ENCODE data around the gene IDH3A. TPM values are rescaled to one million over a fixed set of nuclear protein-coding genes. Genes with fewer than 3 reads are reported as not detected.

IDH3A gene
- total and polyA plus RNA-seq, 7 donors = 74.9 to 106 (median 85.1) TPM

DNA sequence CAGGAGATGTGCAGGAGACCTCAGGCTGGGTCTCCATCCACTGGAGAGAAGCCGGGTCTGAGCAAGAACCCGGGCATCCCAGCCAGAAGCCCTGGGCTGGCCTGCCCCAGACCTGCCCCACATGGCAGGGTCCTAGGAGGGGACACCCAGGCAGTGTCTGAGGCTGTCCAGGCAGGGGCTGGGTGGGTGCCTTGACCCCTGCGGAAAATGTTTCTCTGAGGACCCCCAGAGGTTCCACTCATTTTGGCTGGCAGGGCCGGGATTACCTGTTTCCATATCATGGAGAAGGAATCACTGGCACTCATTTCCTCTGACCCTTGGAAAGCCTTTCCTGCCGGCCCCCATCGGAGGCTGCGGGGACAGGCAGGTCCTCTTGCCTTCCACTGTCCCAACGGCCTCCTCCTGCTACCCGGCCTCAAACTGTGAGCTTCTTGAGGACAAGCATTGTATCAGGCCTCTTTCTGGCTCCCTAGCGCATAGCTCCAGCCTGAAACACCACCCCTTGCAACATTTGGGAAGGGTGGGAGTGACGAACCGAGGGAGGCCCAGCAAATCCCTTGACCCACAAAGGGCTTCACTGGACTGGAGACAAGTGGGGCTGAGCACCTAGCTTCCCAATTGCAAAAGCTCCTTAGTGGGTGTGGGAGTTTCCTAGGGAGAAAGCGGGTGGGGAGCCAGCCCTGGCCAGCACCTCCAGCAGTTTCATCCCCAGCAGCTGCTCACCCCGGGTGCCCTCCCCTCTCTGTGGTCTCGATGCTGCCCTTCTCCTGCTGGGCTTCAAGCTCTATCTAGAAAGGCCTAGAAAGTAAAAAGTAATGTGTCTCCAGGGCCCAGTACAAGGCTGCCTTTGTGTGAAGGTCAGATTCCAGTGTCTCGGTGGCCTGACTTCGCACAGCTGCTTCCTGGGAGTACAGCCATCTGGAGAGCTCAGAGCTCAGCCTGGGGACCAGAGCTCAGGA, 55.5 kb downstream of the IDH3A start:
- Histone ChIP-seq H3K27ac (peak overlapping the region; percentile 7 to 42 (median 26)), H3K27me3 (no peaks in the 10 kb centered on the region), H3K4me3 (no peak overlapping the region), H3K4me1 (peaks cover 0 to 11% (median 7%) of the 10 kb centered on the region in 4 donors), H3K36me3 (no peaks in the 10 kb centered on the region), H3K9me3 (no peaks in the 10 kb centered on the region)
- TF ChIP-seq EP300 (IDR thresholded peaks at IDR 0.05) (no peak), POLR2AphosphoS5 (IDR thresholded peaks at IDR 0.05) (peak in 1 of 4 donors; percentile 7)
- 77 to 85% methylated on average over 17 of the region's 17 CpGs for WGBS, 2 donors
- no peak for DNase-seq
- intact Hi-C loops (cut with DNase I) = no loop called here

GRCh38 chr15:78205337-78205736, 56.2 kb downstream of the IDH3A start:
- 76 to 78% methylated on average over 1 of the region's 1 CpG for WGBS, 2 donors
- Histone ChIP-seq H3K4me3 (no peak overlapping the region), H3K9me3 (no peaks in the 10 kb centered on the region), H3K36me3 (no peaks in the 10 kb centered on the region), H3K27ac (peak overlapping the region; percentile 12 to 42 (median 38)), H3K4me1 (peaks cover 0 to 18% (median 14%) of the 10 kb centered on the region in 4 donors), H3K27me3 (no peaks in the 10 kb centered on the region)
- TF ChIP-seq CTCF (IDR thresholded peaks at IDR 0.05) (no peak), EP300 (IDR thresholded peaks at IDR 0.05) (no peak), POLR2A (IDR thresholded peaks at IDR 0.05) (no peak), POLR2AphosphoS5 (IDR thresholded peaks at IDR 0.05) (no peak)
- intact Hi-C loops (cut with DNase I) = no loop called here
- DNase-seq = no peak

- no peaks in the 10 kb centered on the region for H3K27me3 ChIP-seq
- 94 to 96% methylated on average over 10 of the region's 10 CpGs for WGBS, 2 donors
- intact Hi-C loops (cut with DNase I) = no loop called here
- H3K27ac ChIP-seq = peak overlapping the region in 2 of 4 donors; percentile 12 to 37
- H3K4me3 ChIP-seq = no peak overlapping the region
- TF ChIP-seq EP300 (IDR thresholded peaks at IDR 0.05) (no peak), CTCF (IDR thresholded peaks at IDR 0.05) (no peak), POLR2AphosphoS5 (IDR thresholded peaks at IDR 0.05) (no peak), POLR2A (IDR thresholded peaks at IDR 0.05) (no peak)
- peaks cover 0 to 24% (median 17%) of the 10 kb centered on the region in 4 donors for H3K4me1 ChIP-seq
- no peaks in the 10 kb centered on the region for H3K9me3 ChIP-seq
- DNase-seq = no peak
- no peaks in the 10 kb centered on the region for H3K36me3 ChIP-seq
These were observed 56.7 kb downstream of the IDH3A start for GRCh38 chr15:78205856-78206255.

GRCh38 chr15:78206326-78207109, 57.4 kb downstream of the IDH3A start:
- TF ChIP-seq CTCF (IDR thresholded peaks at IDR 0.05) = no peak
- TF ChIP-seq POLR2AphosphoS5 (IDR thresholded peaks at IDR 0.05) = no peak
- TF ChIP-seq EP300 (IDR thresholded peaks at IDR 0.05) = no peak
- no peak for TF ChIP-seq POLR2A (IDR thresholded peaks at IDR 0.05)
- 81 to 84% methylated on average over 12 of the region's 12 CpGs for whole genome bisulfite sequencing, 2 donors
- H3K4me1 ChIP-seq = peaks cover 0 to 29% (median 20%) of the 10 kb centered on the region in 4 donors

DNA sequence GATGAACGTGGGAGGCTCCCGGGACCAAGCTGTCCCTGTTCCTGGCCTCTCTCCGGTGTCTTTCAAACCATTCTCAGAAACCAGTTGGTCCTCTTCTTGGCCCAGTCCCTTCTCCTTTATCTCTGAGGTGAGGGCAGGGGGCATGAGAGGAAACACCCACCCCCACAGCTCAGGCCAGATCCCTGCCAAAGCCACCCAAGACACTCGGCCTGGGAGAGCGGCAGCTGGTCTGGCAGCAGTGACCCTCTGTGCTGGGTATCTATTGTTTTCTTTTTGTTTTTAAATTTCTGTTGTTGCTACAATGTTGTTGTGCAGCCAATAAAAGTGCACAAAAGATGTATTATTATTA, 57.9 kb downstream of the IDH3A start:
- Histone ChIP-seq H3K4me1 (peaks cover 0 to 35% (median 25%) of the 10 kb centered on the region in 4 donors), H3K9me3 (no peaks in the 10 kb centered on the region), H3K27me3 (no peaks in the 10 kb centered on the region), H3K36me3 (no peaks in the 10 kb centered on the region), H3K4me3 (no peak overlapping the region), H3K27ac (no peak overlapping the region)
- 89 to 93% methylated on average over 5 of the region's 5 CpGs for WGBS, 2 donors
- intact Hi-C loops (cut with DNase I) = no loop called here
- no peak for DNase-seq
- TF ChIP-seq EP300 (IDR thresholded peaks at IDR 0.05) (no peak), POLR2A (IDR thresholded peaks at IDR 0.05) (no peak), POLR2AphosphoS5 (IDR thresholded peaks at IDR 0.05) (no peak), CTCF (IDR thresholded peaks at IDR 0.05) (no peak)

More at GRCh38 chr15:78206326-78207109, 57.4 kb downstream of the IDH3A start:
- H3K36me3 ChIP-seq = no peaks in the 10 kb centered on the region
- no peaks in the 10 kb centered on the region for H3K9me3 ChIP-seq
- H3K27me3 ChIP-seq = no peaks in the 10 kb centered on the region
- intact Hi-C loops (cut with DNase I) = no loop called here
- no peak for DNase-seq
- H3K4me3 ChIP-seq = no peak overlapping the region
- H3K27ac ChIP-seq = no peak overlapping the region

Data from sigmoid colon (tissue), 7 donors.